ENCODE results near the gene DOK3.

The DOK3 gene

GRCh38 chr5:177508221-177508611 is 1.4 kb downstream of the DOK3 start:
- H3K14ac ChIP-seq (ENCODE audit: low read length): no peak overlapping the region
- no peak overlapping the region for H4K91ac ChIP-seq (ENCODE audit: low read depth, low read length)
- H2BK120ac ChIP-seq (ENCODE audit: insufficient read depth, low read length, poor library complexity): no peak overlapping the region
- no peak overlapping the region for H3K4ac ChIP-seq (ENCODE audit: low read depth, low read length)
- no peaks in the 10 kb centered on the region for H3K79me2 ChIP-seq (ENCODE audit: control insufficient read depth, insufficient read depth, low read length, poor library complexity)
- no CpG with 5 or more reads among the region's 26 CpGs for WGBS (ENCODE audit: extremely low coverage, insufficient coverage, insufficient read length)
- H3K18ac ChIP-seq (ENCODE audit: low read length): no peak overlapping the region
- no peaks in the 10 kb centered on the region for H3K4me1 ChIP-seq (ENCODE audit: control insufficient read depth in 1 of 2, insufficient read depth in 2 of 2, low read length in 2 of 2)
- H3K4me3 ChIP-seq (ENCODE audit: low read depth, low read length): no peak overlapping the region
- H3K79me1 ChIP-seq (ENCODE audit: low read length): no peaks in the 10 kb centered on the region
- H4K8ac ChIP-seq (ENCODE audit: low read depth, low read length): no peak overlapping the region
- H4K12ac ChIP-seq (ENCODE audit: low read depth, low read length): no peak overlapping the region
- H2AK5ac ChIP-seq (ENCODE audit: low read length): no peak overlapping the region
- no peak overlapping the region for H2AFZ ChIP-seq (ENCODE audit: insufficient read depth, low read length, poor library complexity)
- no peak overlapping the region for H3K23ac ChIP-seq (ENCODE audit: low read length)
- H3K36me3 ChIP-seq (ENCODE audit: control insufficient read depth in 1 of 2, insufficient read depth in 2 of 2, low read length in 2 of 2): peaks cover 43 to 54% of the 10 kb centered on the region in 2 experiments
- H2BK12ac ChIP-seq (ENCODE audit: low read length): no peak overlapping the region
- H3K27me3 ChIP-seq (ENCODE audit: insufficient read depth, low read length): no peaks in the 10 kb centered on the region
- DNase-seq: no peak
- H3K27ac ChIP-seq (ENCODE audit: low read depth, low read length): no peak overlapping the region
- no peak overlapping the region for H3K4me2 ChIP-seq (ENCODE audit: low read length)
- H3K9ac ChIP-seq (ENCODE audit: low read length): no peak overlapping the region
- no peaks in the 10 kb centered on the region for H3K9me3 ChIP-seq (ENCODE audit: insufficient read depth, low read depth, low read length)
- H2BK5ac ChIP-seq (ENCODE audit: low read depth, low read length, poor library complexity): no peak overlapping the region

- DNase-seq: no peak
- Histone ChIP-seq H3K4me2 (ENCODE audit: low read length) (no peak overlapping the region), H4K91ac (ENCODE audit: low read depth, low read length) (no peak overlapping the region), H2AK5ac (ENCODE audit: low read length) (no peak overlapping the region), H3K79me1 (ENCODE audit: low read length) (no peaks in the 10 kb centered on the region), H3K79me2 (ENCODE audit: control insufficient read depth, insufficient read depth, low read length, poor library complexity) (no peaks in the 10 kb centered on the region), H3K14ac (ENCODE audit: low read length) (no peak overlapping the region), H3K4me1 (ENCODE audit: control insufficient read depth in 1 of 2, insufficient read depth in 2 of 2, low read length in 2 of 2) (no peaks in the 10 kb centered on the region), H2BK5ac (ENCODE audit: low read depth, low read length, poor library complexity) (no peak overlapping the region), H2BK120ac (ENCODE audit: insufficient read depth, low read length, poor library complexity) (no peak overlapping the region), H3K4me3 (ENCODE audit: low read depth, low read length) (no peak overlapping the region), H2AFZ (ENCODE audit: insufficient read depth, low read length, poor library complexity) (no peak overlapping the region), H4K12ac (ENCODE audit: low read depth, low read length) (no peak overlapping the region), H3K9ac (ENCODE audit: low read length) (no peak overlapping the region), H3K9me3 (ENCODE audit: insufficient read depth, low read depth, low read length) (no peaks in the 10 kb centered on the region), H3K27me3 (ENCODE audit: insufficient read depth, low read length) (no peaks in the 10 kb centered on the region), H3K4ac (ENCODE audit: low read depth, low read length) (no peak overlapping the region), H3K27ac (ENCODE audit: low read depth, low read length) (no peak overlapping the region), H4K8ac (ENCODE audit: low read depth, low read length) (no peak overlapping the region), H2BK12ac (ENCODE audit: low read length) (no peak overlapping the region), H3K36me3 (ENCODE audit: control insufficient read depth in 1 of 2, insufficient read depth in 2 of 2, low read length in 2 of 2) (peaks cover 38 to 48% of the 10 kb centered on the region in 2 experiments), H3K18ac (ENCODE audit: low read length) (no peak overlapping the region), H3K23ac (ENCODE audit: low read length) (no peak overlapping the region)
- no CpG with 5 or more reads among the region's 17 CpGs for WGBS (ENCODE audit: extremely low coverage, insufficient coverage, insufficient read length)
Measured at GRCh38 chr5:177507596-177508220, 1.9 kb downstream of the DOK3 start.

- H3K4me2 ChIP-seq (ENCODE audit: low read length): no peak overlapping the region
- peak; percentile 34 to 75 for DNase-seq
Measured at GRCh38 chr5:177507165-177507564, 2.5 kb downstream of the DOK3 start.

GRCh38 chr5:177505075-177505474 is 4.6 kb downstream of the DOK3 start:
- Histone ChIP-seq H3K4me2 (ENCODE audit: low read length) (no peak overlapping the region), H3K79me2 (ENCODE audit: control insufficient read depth, insufficient read depth, low read length, poor library complexity) (no peaks in the 10 kb centered on the region), H2BK120ac (ENCODE audit: insufficient read depth, low read length, poor library complexity) (no peak overlapping the region), H3K23ac (ENCODE audit: low read length) (no peak overlapping the region), H3K4me3 (ENCODE audit: low read depth, low read length) (no peak overlapping the region), H4K8ac (ENCODE audit: low read depth, low read length) (no peak overlapping the region), H3K27ac (ENCODE audit: low read depth, low read length) (no peak overlapping the region), H4K12ac (ENCODE audit: low read depth, low read length) (no peak overlapping the region), H3K18ac (ENCODE audit: low read length) (no peak overlapping the region), H4K91ac (ENCODE audit: low read depth, low read length) (no peak overlapping the region), H2BK12ac (ENCODE audit: low read length) (no peak overlapping the region), H2AK5ac (ENCODE audit: low read length) (no peak overlapping the region), H2BK5ac (ENCODE audit: low read depth, low read length, poor library complexity) (no peak overlapping the region), H3K4me1 (ENCODE audit: control insufficient read depth in 1 of 2, insufficient read depth in 2 of 2, low read length in 2 of 2) (no peaks in the 10 kb centered on the region), H3K36me3 (ENCODE audit: control insufficient read depth in 1 of 2, insufficient read depth in 2 of 2, low read length in 2 of 2) (peaks cover 12 to 24% of the 10 kb centered on the region in 2 experiments), H2AFZ (ENCODE audit: insufficient read depth, low read length, poor library complexity) (no peak overlapping the region), H3K9ac (ENCODE audit: low read length) (no peak overlapping the region), H3K27me3 (ENCODE audit: insufficient read depth, low read length) (no peaks in the 10 kb centered on the region), H3K14ac (ENCODE audit: low read length) (no peak overlapping the region), H3K79me1 (ENCODE audit: low read length) (no peaks in the 10 kb centered on the region), H3K4ac (ENCODE audit: low read depth, low read length) (no peak overlapping the region), H3K9me3 (ENCODE audit: insufficient read depth, low read depth, low read length) (no peaks in the 10 kb centered on the region)
- no peak for DNase-seq
- WGBS (ENCODE audit: extremely low coverage, insufficient coverage, insufficient read length): no CpG with 5 or more reads among the region's 4 CpGs

More at GRCh38 chr5:177507165-177507564, 2.5 kb downstream of the DOK3 start:
- Histone ChIP-seq H4K12ac (ENCODE audit: low read depth, low read length) (no peak overlapping the region), H4K8ac (ENCODE audit: low read depth, low read length) (no peak overlapping the region), H3K14ac (ENCODE audit: low read length) (no peak overlapping the region), H2BK120ac (ENCODE audit: insufficient read depth, low read length, poor library complexity) (no peak overlapping the region), H3K79me2 (ENCODE audit: control insufficient read depth, insufficient read depth, low read length, poor library complexity) (no peaks in the 10 kb centered on the region), H3K23ac (ENCODE audit: low read length) (no peak overlapping the region), H3K27me3 (ENCODE audit: insufficient read depth, low read length) (no peaks in the 10 kb centered on the region), H3K9ac (ENCODE audit: low read length) (no peak overlapping the region), H2AK5ac (ENCODE audit: low read length) (no peak overlapping the region), H4K91ac (ENCODE audit: low read depth, low read length) (no peak overlapping the region), H3K4ac (ENCODE audit: low read depth, low read length) (no peak overlapping the region), H3K27ac (ENCODE audit: low read depth, low read length) (no peak overlapping the region), H2BK12ac (ENCODE audit: low read length) (no peak overlapping the region), H2AFZ (ENCODE audit: insufficient read depth, low read length, poor library complexity) (no peak overlapping the region), H3K4me3 (ENCODE audit: low read depth, low read length) (no peak overlapping the region), H3K4me1 (ENCODE audit: control insufficient read depth in 1 of 2, insufficient read depth in 2 of 2, low read length in 2 of 2) (no peaks in the 10 kb centered on the region), H3K9me3 (ENCODE audit: insufficient read depth, low read depth, low read length) (no peaks in the 10 kb centered on the region), H3K18ac (ENCODE audit: low read length) (no peak overlapping the region), H3K36me3 (ENCODE audit: control insufficient read depth in 1 of 2, insufficient read depth in 2 of 2, low read length in 2 of 2) (peaks cover 32 to 43% of the 10 kb centered on the region in 2 experiments), H3K79me1 (ENCODE audit: low read length) (no peaks in the 10 kb centered on the region), H2BK5ac (ENCODE audit: low read depth, low read length, poor library complexity) (no peak overlapping the region)
- no CpG with 5 or more reads among the region's 9 CpGs for WGBS (ENCODE audit: extremely low coverage, insufficient coverage, insufficient read length)

All from trophoblast cell (in vitro differentiated cells and primary cell).